ENCODE data around the gene SBF2. TPM values are rescaled to one million over a fixed set of nuclear protein-coding genes. Genes with fewer than 3 reads are reported as not detected.

Gene SBF2
- polyA plus RNA-seq, 1 donor (not counting 4 experiments of a cell fraction or from before 2014, with no cell fraction given), result 24.5 TPM

DNA sequence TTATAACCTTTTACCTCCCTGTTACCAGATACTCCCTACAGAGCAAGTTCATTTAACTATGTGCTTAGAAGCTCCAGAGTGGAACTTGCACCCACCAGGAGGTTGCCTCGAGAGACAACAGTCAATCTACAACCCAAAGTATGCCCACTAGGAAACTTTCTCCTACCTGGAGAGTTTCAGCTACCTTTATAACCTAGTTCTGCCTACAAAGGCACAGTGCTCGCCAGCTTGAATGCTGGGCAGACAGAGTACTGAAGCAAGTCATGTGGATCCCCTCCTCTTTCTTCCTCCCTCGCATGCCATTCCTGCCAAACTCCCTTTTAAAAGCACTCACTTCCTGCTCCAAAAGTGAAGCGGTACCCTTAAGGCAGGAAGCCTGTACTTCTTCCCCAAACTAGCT, 371.2 kb downstream of the SBF2 start:
- H3K4me2 ChIP-seq (ENCODE audit: control insufficient read depth, extremely low read depth, insufficient read depth, low read depth, low read length), result peak overlapping the region; percentile 41
- peak; percentile 36 for FAIRE-seq

DNA sequence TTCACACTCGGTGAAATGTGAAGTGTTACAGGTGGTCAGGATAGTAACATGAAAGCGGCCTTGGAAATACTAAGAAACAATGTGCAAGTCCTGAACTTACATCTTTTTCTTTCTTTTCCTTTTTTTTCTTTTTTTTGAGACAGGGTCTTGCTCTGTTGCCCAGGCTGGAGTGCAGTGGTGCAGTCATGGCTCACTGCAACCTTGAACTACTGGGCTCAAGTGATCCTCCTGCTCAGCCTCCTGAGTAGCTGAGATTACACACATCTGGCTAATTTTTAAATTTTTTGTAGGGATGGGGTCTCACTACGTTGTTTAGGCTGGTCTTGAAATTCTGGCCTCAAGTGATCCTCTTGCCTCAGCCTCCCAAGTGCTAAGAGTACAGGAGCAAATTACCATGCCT, 377.5 kb downstream of the SBF2 start:
- peaks cover 3% of the 10 kb centered on the region for H3K4me1 ChIP-seq (ENCODE audit: control insufficient read depth, extremely low read depth, insufficient read depth, low read length)
- no peaks in the 10 kb centered on the region for H3K9me1 ChIP-seq (ENCODE audit: control insufficient read depth, extremely low read depth, insufficient read depth, low read length)
- H3K9me3 ChIP-seq (ENCODE audit: control insufficient read depth, low read depth, low read length), result no peaks in the 10 kb centered on the region
- FAIRE-seq (no peak), DNase-seq (ENCODE audit: low read depth, low spot score) (no peak)
- no peaks in the 10 kb centered on the region for H3K79me2 ChIP-seq (ENCODE audit: control insufficient read depth, insufficient read depth, low read length)
- H3K9ac ChIP-seq (ENCODE audit: control insufficient read depth, extremely low read depth, insufficient read depth, low read length), result no peak overlapping the region
- H3K36me3 ChIP-seq (ENCODE audit: control insufficient read depth in 2 of 2, extremely low read depth in 1 of 2, insufficient read depth in 2 of 2, low read length in 2 of 2), result no peaks in the 10 kb centered on the region
- no peaks in the 10 kb centered on the region for H3K27me3 ChIP-seq (ENCODE audit: control insufficient read depth, extremely low read depth, insufficient read depth, low read length)
- H3K4me2 ChIP-seq (ENCODE audit: control insufficient read depth, extremely low read depth, insufficient read depth, low read depth, low read length), result no peak overlapping the region
- TF ChIP-seq, protein P1, sequence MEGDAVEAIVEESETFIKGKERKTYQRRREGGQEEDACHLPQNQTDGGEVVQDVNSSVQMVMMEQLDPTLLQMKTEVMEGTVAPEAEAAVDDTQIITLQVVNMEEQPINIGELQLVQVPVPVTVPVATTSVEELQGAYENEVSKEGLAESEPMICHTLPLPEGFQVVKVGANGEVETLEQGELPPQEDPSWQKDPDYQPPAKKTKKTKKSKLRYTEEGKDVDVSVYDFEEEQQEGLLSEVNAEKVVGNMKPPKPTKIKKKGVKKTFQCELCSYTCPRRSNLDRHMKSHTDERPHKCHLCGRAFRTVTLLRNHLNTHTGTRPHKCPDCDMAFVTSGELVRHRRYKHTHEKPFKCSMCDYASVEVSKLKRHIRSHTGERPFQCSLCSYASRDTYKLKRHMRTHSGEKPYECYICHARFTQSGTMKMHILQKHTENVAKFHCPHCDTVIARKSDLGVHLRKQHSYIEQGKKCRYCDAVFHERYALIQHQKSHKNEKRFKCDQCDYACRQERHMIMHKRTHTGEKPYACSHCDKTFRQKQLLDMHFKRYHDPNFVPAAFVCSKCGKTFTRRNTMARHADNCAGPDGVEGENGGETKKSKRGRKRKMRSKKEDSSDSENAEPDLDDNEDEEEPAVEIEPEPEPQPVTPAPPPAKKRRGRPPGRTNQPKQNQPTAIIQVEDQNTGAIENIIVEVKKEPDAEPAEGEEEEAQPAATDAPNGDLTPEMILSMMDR (optimal IDR thresholded peaks at IDR 0.05 in 1 of 3, IDR thresholded peaks at IDR 0.05 in 1 of 3, conservative IDR thresholded peaks at IDR 0.05 in 1 of 3; ENCODE audit: extremely low read depth in 1 of 3, insufficient read depth in 2 of 3, low read length in 3 of 3), result no peak
- no peak for TF ChIP-seq EZH2 (IDR thresholded peaks at IDR 0.05; ENCODE audit: low read length)
- H3K4me3 ChIP-seq (ENCODE audit: control insufficient read depth in 2 of 3, extremely low read depth in 1 of 3, insufficient read depth in 2 of 3, low read depth in 1 of 3, low read length in 3 of 3), result no peak overlapping the region
- dilution Hi-C loops (cut with MboI; ENCODE audit: extremely low pct_ligation_motif_present, low sequenced_read_pairs), result no loop called here
- no peaks in the 10 kb centered on the region for H4K20me1 ChIP-seq (ENCODE audit: control insufficient read depth, extremely low read depth, insufficient read depth, low read length)
- no peak overlapping the region for H2AFZ ChIP-seq (ENCODE audit: control insufficient read depth, low read length)
- no peak overlapping the region for H3K27ac ChIP-seq (ENCODE audit: control insufficient read depth, insufficient read depth, low read length)

More for the DNA sequence above, 371.2 kb downstream of the SBF2 start:
- H2AFZ ChIP-seq (ENCODE audit: control insufficient read depth, low read length), result peak overlapping the region; percentile 81
- H3K4me1 ChIP-seq (ENCODE audit: control insufficient read depth, extremely low read depth, insufficient read depth, low read length), result peaks cover 15% of the 10 kb centered on the region
- DNase-seq (ENCODE audit: low read depth, low spot score), result no peak
- no peaks in the 10 kb centered on the region for H3K36me3 ChIP-seq (ENCODE audit: control insufficient read depth in 2 of 2, extremely low read depth in 1 of 2, insufficient read depth in 2 of 2, low read length in 2 of 2)
- no peak overlapping the region for H3K9ac ChIP-seq (ENCODE audit: control insufficient read depth, extremely low read depth, insufficient read depth, low read length)
- no peaks in the 10 kb centered on the region for H3K27me3 ChIP-seq (ENCODE audit: control insufficient read depth, extremely low read depth, insufficient read depth, low read length)
- no peaks in the 10 kb centered on the region for H3K79me2 ChIP-seq (ENCODE audit: control insufficient read depth, insufficient read depth, low read length)
- H3K27ac ChIP-seq (ENCODE audit: control insufficient read depth, insufficient read depth, low read length), result peak overlapping the region; percentile 17
- no peaks in the 10 kb centered on the region for H3K9me3 ChIP-seq (ENCODE audit: control insufficient read depth, low read depth, low read length)
- H4K20me1 ChIP-seq (ENCODE audit: control insufficient read depth, extremely low read depth, insufficient read depth, low read length), result no peaks in the 10 kb centered on the region
- dilution Hi-C loops (cut with MboI; ENCODE audit: extremely low pct_ligation_motif_present, low sequenced_read_pairs), result no loop called here
- H3K4me3 ChIP-seq (ENCODE audit: control insufficient read depth in 2 of 3, extremely low read depth in 1 of 3, insufficient read depth in 2 of 3, low read depth in 1 of 3, low read length in 3 of 3), result no peak overlapping the region
- no peak for TF ChIP-seq EZH2 (IDR thresholded peaks at IDR 0.05; ENCODE audit: low read length)
- TF ChIP-seq, protein P1 (optimal IDR thresholded peaks at IDR 0.05 in 1 of 3, IDR thresholded peaks at IDR 0.05 in 1 of 3, conservative IDR thresholded peaks at IDR 0.05 in 1 of 3; ENCODE audit: extremely low read depth in 1 of 3, insufficient read depth in 2 of 3, low read length in 3 of 3), result no peak
- H3K9me1 ChIP-seq (ENCODE audit: control insufficient read depth, extremely low read depth, insufficient read depth, low read length), result no peaks in the 10 kb centered on the region

Measured in keratinocyte (primary cell).